KG1 (cell line): ENCODE results near the gene CMIP.

ENCODE experiments used
- DNase-seq: peaks from one replicate; lab custom pipeline; 2025; lab: John Stamatoyannopoulos, UW

Gene CMIP

GRCh38 chr16:81586977-81587625, 142.5 kb downstream of the CMIP start:
- DNase-seq: no peak

- no peak for DNase-seq
Observed at GRCh38 chr16:81587626-81588160, 143.1 kb downstream of the CMIP start.

GRCh38 chr16:81588326-81589081, 143.9 kb downstream of the CMIP start:
- DNase-seq: no peak

GRCh38 chr16:81589975-81590650, 145.5 kb downstream of the CMIP start:
- no peak for DNase-seq

GRCh38 chr16:81590714-81591544, 146.3 kb downstream of the CMIP start:
- DNase-seq: no peak

GRCh38 chr16:81591545-81591870, 146.9 kb downstream of the CMIP start:
- no peak for DNase-seq

- DNase-seq: no peak
Observed at GRCh38 chr16:81592353-81592866, 147.8 kb downstream of the CMIP start.

- no peak for DNase-seq
Observed at GRCh38 chr16:81593481-81593880, 148.9 kb downstream of the CMIP start.

- DNase-seq: no peak
Observed at GRCh38 chr16:81595629-81596292, 151.2 kb downstream of the CMIP start.

- DNase-seq: no peak
Observed at GRCh38 chr16:81597079-81597658, 152.6 kb downstream of the CMIP start.

- DNase-seq: no peak
Observed at GRCh38 chr16:81598083-81598482, 153.5 kb downstream of the CMIP start.

- no peak for DNase-seq
Observed at GRCh38 chr16:81599034-81599744, 154.6 kb downstream of the CMIP start.

GRCh38 chr16:81600275-81600674, 155.7 kb downstream of the CMIP start:
- DNase-seq: no peak

GRCh38 chr16:81601008-81601428, 156.4 kb downstream of the CMIP start:
- no peak for DNase-seq

GRCh38 chr16:81601601-81602255, 157.1 kb downstream of the CMIP start:
- no peak for DNase-seq

- DNase-seq: no peak
Observed at GRCh38 chr16:81602256-81602776, 157.7 kb downstream of the CMIP start.

GRCh38 chr16:81602792-81603191, 158.2 kb downstream of the CMIP start:
- no peak for DNase-seq

GRCh38 chr16:81604960-81605383, 160.4 kb downstream of the CMIP start:
- no peak for DNase-seq

- DNase-seq: no peak
Observed at GRCh38 chr16:81606039-81606438, 161.4 kb downstream of the CMIP start.
